BLaER1 treated with 17β-estradiol and CSF1 and Interleukin-3, amounts not matched to agents 10 nM and 100 nM (cell line): ENCODE results near the gene SRRM5.
"Not testable (repeated sequence)": the region's sequence is repeated elsewhere in the genome, so short reads cannot be mapped to it uniquely, and the experiment has no call there.

Source experiments
- H3K27ac ChIP-seq, 11 experiments: shearing (Covaris generic); formaldehyde crosslinking; 2 replicates each; pipeline ENCODE4 v1.8.1; 2022
- H3K27me3 ChIP-seq, 11 experiments: shearing (Covaris generic); formaldehyde crosslinking; 2 replicates each; pipeline ENCODE4 v1.8.1; 2022
- H3K36me3 ChIP-seq, 11 experiments: shearing (Covaris generic); formaldehyde crosslinking; 2 replicates each; pipeline ENCODE4 v1.8.1; 2022
- H3K4me1 ChIP-seq, 10 experiments: shearing (Covaris generic); formaldehyde crosslinking; 2 replicates each; pipeline ENCODE4 v1.8.1; 2022
- H3K4me2 ChIP-seq, 11 experiments: shearing (Covaris generic); formaldehyde crosslinking; 2 replicates each; pipeline ENCODE4 v1.8.1; 2022
- H3K4me3 ChIP-seq, 10 experiments: shearing (Covaris generic); formaldehyde crosslinking; 2 replicates each; pipeline ENCODE4 v1.8.1; 2022
- H3K9ac ChIP-seq, 11 experiments: shearing (Covaris generic); formaldehyde crosslinking; 2 replicates each; pipeline ENCODE4 v1.8.1; 2022
- H3K9me3 ChIP-seq, 11 experiments: shearing (Covaris generic); formaldehyde crosslinking; replicated peaks in 1 of 11; 2 replicates each; pipeline ENCODE4 v1.8.1; 2022
- H4K20me1 ChIP-seq, 11 experiments: shearing (Covaris generic); formaldehyde crosslinking; 2 replicates each; pipeline ENCODE4 v1.8.1; 2022
- Cebpa-rat ChIP-seq, 11 experiments: shearing (Covaris generic); IDR thresholded peaks; 2 replicates each; pipeline ENCODE4 v1.8.1; 2022

SRRM5 gene

GRCh38 chr19:43625918-43626579 is 14.2 kb downstream of the SRRM5 start:
- Histone ChIP-seq H3K4me1 (peaks cover 0 to 10% (median 4%) of the 10 kb centered on the region in 10 experiments; a peak in 9 of 20 replicates), H3K4me2 (no peak overlapping the region; a peak in 1 of 22 replicates), H4K20me1 (no peaks in the 10 kb centered on the region), H3K27ac (no peak overlapping the region), H3K27me3 (no peaks in the 10 kb centered on the region), H3K4me3 (no peak overlapping the region), H3K36me3 (peaks cover 0 to 42% (median 25%) of the 10 kb centered on the region in 11 experiments; a peak in 15 of 22 replicates), H3K9ac (no peak overlapping the region; a peak in 2 of 22 replicates), H3K9me3 (no peaks in the 10 kb centered on the region)
- no peak for TF ChIP-seq Cebpa-rat (IDR thresholded peaks at IDR 0.05)

GRCh38 chr19:43626838-43627237 is 14.9 kb downstream of the SRRM5 start:
- H3K27me3 ChIP-seq, result no peaks in the 10 kb centered on the region
- TF ChIP-seq Cebpa-rat (IDR thresholded peaks at IDR 0.05), result no peak
- H3K36me3 ChIP-seq, result peaks cover 0 to 42% (median 25%) of the 10 kb centered on the region in 11 experiments; a peak in 15 of 22 replicates
- H3K4me3 ChIP-seq, result no peak overlapping the region
- no peaks in the 10 kb centered on the region for H3K9me3 ChIP-seq
- no peaks in the 10 kb centered on the region for H4K20me1 ChIP-seq
- H3K27ac ChIP-seq, result no peak overlapping the region
- H3K4me1 ChIP-seq, result peaks cover 0 to 9% (median 3%) of the 10 kb centered on the region in 10 experiments; a peak in 4 of 20 replicates
- no peak overlapping the region for H3K9ac ChIP-seq
- H3K4me2 ChIP-seq, result no peak overlapping the region

- H4K20me1 ChIP-seq, result no peaks in the 10 kb centered on the region
- H3K36me3 ChIP-seq, result peaks cover 0 to 33% (median 18%) of the 10 kb centered on the region in 11 experiments; a peak in 15 of 22 replicates
- no peak overlapping the region for H3K4me3 ChIP-seq
- H3K27ac ChIP-seq, result no peak overlapping the region
- no peak for TF ChIP-seq Cebpa-rat (IDR thresholded peaks at IDR 0.05)
- no peak overlapping the region for H3K9ac ChIP-seq
- H3K27me3 ChIP-seq, result no peaks in the 10 kb centered on the region
- H3K9me3 ChIP-seq, result no peaks in the 10 kb centered on the region
- H3K4me2 ChIP-seq, result no peak overlapping the region
- H3K4me1 ChIP-seq, result peaks cover 0 to 11% (median 3%) of the 10 kb centered on the region in 10 experiments; a peak in 4 of 20 replicates
These were observed 16.9 kb downstream of the SRRM5 start for GRCh38 chr19:43628646-43629326.

DNA sequence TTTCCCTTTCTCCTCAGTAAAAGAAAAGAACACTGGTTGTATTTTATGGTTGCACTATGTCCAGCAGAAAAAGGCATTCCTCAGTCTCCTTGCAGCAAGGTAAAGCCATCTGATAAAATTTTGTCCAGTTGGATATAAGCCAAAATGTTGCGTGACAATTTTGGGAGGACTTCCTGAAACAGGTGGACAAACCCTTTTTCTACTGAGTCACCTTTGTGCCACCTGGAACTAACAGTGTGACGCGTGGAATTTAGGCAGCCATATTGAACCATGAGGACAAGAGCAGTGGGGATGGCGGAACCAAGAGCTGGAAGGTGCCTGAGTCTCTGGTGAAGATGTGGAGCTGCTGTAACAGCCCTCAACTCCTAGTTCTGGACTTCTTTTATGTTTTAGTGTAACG is 19.6 kb downstream of the SRRM5 start:
- Histone ChIP-seq H3K9ac (no peak overlapping the region), H4K20me1 (no peaks in the 10 kb centered on the region), H3K36me3 (peaks cover 0 to 12% (median 4%) of the 10 kb centered on the region in 11 experiments; a peak in 8 of 22 replicates), H3K27ac (no peak overlapping the region), H3K4me3 (no peak overlapping the region), H3K4me2 (no peak overlapping the region), H3K4me1 (peaks cover 20 to 36% (median 27%) of the 10 kb centered on the region in 10 experiments), H3K9me3 (no peaks in the 10 kb centered on the region), H3K27me3 (no peaks in the 10 kb centered on the region)
- no peak for TF ChIP-seq Cebpa-rat (IDR thresholded peaks at IDR 0.05)

DNA sequence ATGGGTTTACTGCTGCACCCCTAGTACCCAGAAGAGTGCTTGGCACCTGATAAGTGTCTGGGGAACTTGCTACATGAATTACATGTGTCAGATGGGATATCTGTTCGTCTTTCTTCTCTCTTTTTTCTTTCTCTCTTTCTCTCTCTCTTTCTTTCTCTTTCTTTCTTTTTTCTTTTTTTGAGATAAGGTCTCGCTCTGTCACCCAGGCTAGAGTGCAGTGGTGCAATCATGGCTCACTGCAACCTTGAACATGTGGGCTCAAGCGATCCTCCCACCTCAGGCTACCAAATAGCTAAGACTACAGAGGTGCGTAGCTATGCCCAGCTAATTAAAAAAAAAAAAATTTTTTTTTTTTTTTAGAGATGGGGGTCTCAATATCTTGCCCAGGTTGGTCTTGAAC is 21.6 kb downstream of the SRRM5 start:
- H3K9me3 ChIP-seq, result no peaks in the 10 kb centered on the region
- H3K4me2 ChIP-seq, result 0 out of 22 replicates have a peak overlapping the region, but pooled peaks of 2 of the 11 experiments have one; percentile 17 to 89
- no peak overlapping the region for H3K27ac ChIP-seq
- H3K36me3 ChIP-seq, result no peaks in the 10 kb centered on the region; a peak in 1 of 22 replicates
- peaks cover 22 to 46% (median 43%) of the 10 kb centered on the region in 10 experiments for H3K4me1 ChIP-seq
- H3K4me3 ChIP-seq, result no peak overlapping the region
- TF ChIP-seq Cebpa-rat (IDR thresholded peaks at IDR 0.05), result no peak
- H3K9ac ChIP-seq, result no peak overlapping the region
- H3K27me3 ChIP-seq, result peaks cover 0 to 1% (median 0%) of the 10 kb centered on the region in 11 experiments; a peak in 1 of 22 replicates
- H4K20me1 ChIP-seq, result peaks cover 0 to 2% (median 0%) of the 10 kb centered on the region in 11 experiments; a peak in 1 of 22 replicates

- H3K4me3 ChIP-seq, result no peak overlapping the region
- peaks cover 28 to 52% (median 48%) of the 10 kb centered on the region in 10 experiments for H3K4me1 ChIP-seq
- no peak for TF ChIP-seq Cebpa-rat (IDR thresholded peaks at IDR 0.05)
- H3K4me2 ChIP-seq, result peak overlapping the region in 6 of 11 experiments; percentile 7 to 95 (median 85); a peak in 3 of 22 replicates
- peak overlapping the region in 1 of 11 experiments; percentile 85; a peak in 1 of 22 replicates for H3K27ac ChIP-seq
- 0 out of 22 replicates have a peak overlapping the region, but pooled peaks of 1 of the 11 experiments have one; percentile 4 for H3K9ac ChIP-seq
- H3K36me3 ChIP-seq, result no peaks in the 10 kb centered on the region; a peak in 1 of 22 replicates
- no peaks in the 10 kb centered on the region for H3K9me3 ChIP-seq
- H3K27me3 ChIP-seq, result peaks cover 0 to 7% (median 0%) of the 10 kb centered on the region in 11 experiments; a peak in 4 of 22 replicates
- peaks cover 0 to 5% (median 0%) of the 10 kb centered on the region in 11 experiments; a peak in 1 of 22 replicates for H4K20me1 ChIP-seq
These were observed 22.2 kb downstream of the SRRM5 start for GRCh38 chr19:43634068-43634467.

- no peak for TF ChIP-seq Cebpa-rat (IDR thresholded peaks at IDR 0.05)
These were observed 22.6 kb downstream of the SRRM5 start for GRCh38 chr19:43634506-43634871.

GRCh38 chr19:43634872-43635560 is 23.1 kb downstream of the SRRM5 start:
- Histone ChIP-seq H3K4me1 (peaks cover 31 to 56% (median 53%) of the 10 kb centered on the region in 10 experiments), H3K4me3 (peak overlapping the region in 9 of 10 experiments; percentile 20 to 57 (median 34); a peak in 12 of 20 replicates), H3K27me3 (peaks cover 0 to 11% (median under 1%) of the 10 kb centered on the region in 11 experiments; a peak in 8 of 22 replicates), H4K20me1 (peaks cover 0 to 5% (median 0%) of the 10 kb centered on the region in 11 experiments; a peak in 1 of 22 replicates), H3K9me3 (no peaks in the 10 kb centered on the region), H3K4me2 (peak overlapping the region; percentile 78 to 96 (median 89)), H3K9ac (peak overlapping the region; percentile 55 to 78 (median 72); a peak in 21 of 22 replicates), H3K27ac (peak overlapping the region; percentile 44 to 85 (median 79); a peak in 21 of 22 replicates), H3K36me3 (no peaks in the 10 kb centered on the region)
- TF ChIP-seq Cebpa-rat (IDR thresholded peaks at IDR 0.05), result no peak

More at GRCh38 chr19:43634506-43634871, 22.6 kb downstream of the SRRM5 start:
- peak overlapping the region; percentile 44 to 85 (median 79); a peak in 21 of 22 replicates for H3K27ac ChIP-seq
- peaks cover 31 to 55% (median 51%) of the 10 kb centered on the region in 10 experiments for H3K4me1 ChIP-seq
- H4K20me1 ChIP-seq, result peaks cover 0 to 5% (median 0%) of the 10 kb centered on the region in 11 experiments; a peak in 1 of 22 replicates
- H3K9ac ChIP-seq, result peak overlapping the region; percentile 55 to 78 (median 72); a peak in 21 of 22 replicates
- peak overlapping the region in 3 of 10 experiments; percentile 42 to 57 (median 44); a peak in 1 of 20 replicates for H3K4me3 ChIP-seq
- H3K9me3 ChIP-seq, result no peaks in the 10 kb centered on the region
- no peaks in the 10 kb centered on the region; a peak in 1 of 22 replicates for H3K36me3 ChIP-seq
- peak overlapping the region; percentile 78 to 96 (median 89) for H3K4me2 ChIP-seq
- H3K27me3 ChIP-seq, result peaks cover 0 to 11% (median 0%) of the 10 kb centered on the region in 11 experiments; a peak in 5 of 22 replicates

GRCh38 chr19:43635561-43635940 is 23.7 kb downstream of the SRRM5 start:
- not testable (repeated sequence) for H3K9me3 ChIP-seq, H3K36me3 ChIP-seq, H4K20me1 ChIP-seq
- H3K27me3 ChIP-seq, result peaks cover 0 to 15% (median 6%) of the 10 kb centered on the region in 11 experiments; a peak in 15 of 22 replicates
- H3K9ac ChIP-seq, result peak overlapping the region; percentile 55 to 78 (median 72); a peak in 21 of 22 replicates
- H3K4me2 ChIP-seq, result peak overlapping the region; percentile 78 to 96 (median 89)
- H3K4me3 ChIP-seq, result peak overlapping the region in 6 of 10 experiments; percentile 20 to 57 (median 43); a peak in 10 of 20 replicates
- peak overlapping the region in 10 of 11 experiments; percentile 66 to 85 (median 80); a peak in 21 of 22 replicates for H3K27ac ChIP-seq
- H3K4me1 ChIP-seq, result peaks cover 36 to 62% (median 58%) of the 10 kb centered on the region in 10 experiments
